H9 (cell line): ENCODE data around the gene INTS4. TPM values are rescaled to one million over a fixed set of nuclear protein-coding genes. Genes with fewer than 3 reads are reported as not detected.
"Not testable (repeated sequence)": the region's sequence is repeated elsewhere in the genome, so short reads cannot be mapped to it uniquely, and the experiment has no call there.

ENCODE experiments used
- DNase-seq: peaks from one replicate; pipeline ENCODE4 v3.0.0-alpha.2; 2017
- H2AFZ ChIP-seq: one replicate; pipeline ENCODE4 v1.6.1; 2013; ENCODE audit warnings: mild to moderate bottlenecking, low read length, control low read depth, moderate library complexity
- H2AK5ac ChIP-seq: 2 replicates; pipeline ENCODE4 v1.6.1; 2013; ENCODE audit warnings: low read length, control low read depth, mixed read lengths; ENCODE audit not compliant: insufficient read length
- H2BK120ac ChIP-seq: one replicate; pipeline ENCODE4 v1.6.1; 2013; ENCODE audit warnings: low read depth, mild to moderate bottlenecking, low read length, control low read depth, inconsistent platforms; ENCODE audit not compliant: poor library complexity, severe bottlenecking
- H2BK12ac ChIP-seq: 2 replicates; pipeline ENCODE4 v1.6.1; 2013; ENCODE audit warnings: low read length, control low read depth, mixed read lengths, low read depth; ENCODE audit not compliant: insufficient read length
- H2BK15ac ChIP-seq: 2 replicates; pipeline ENCODE4 v1.6.1; 2013; ENCODE audit warnings: low read depth, low read length, control low read depth
- H2BK20ac ChIP-seq: one replicate; pipeline ENCODE4 v1.6.1; 2013; ENCODE audit warnings: low read depth, mild to moderate bottlenecking, low read length, control low read depth, inconsistent platforms; ENCODE audit not compliant: poor library complexity, severe bottlenecking
- H2BK5ac ChIP-seq: 2 replicates; pipeline ENCODE4 v1.6.1; 2013; ENCODE audit warnings: low read length, control low read depth, mixed read lengths; ENCODE audit not compliant: insufficient read length
- H3K14ac ChIP-seq: 2 replicates; pipeline ENCODE4 v1.6.1; 2013; ENCODE audit warnings: low read length, control low read depth; ENCODE audit not compliant: insufficient read depth
- H3K18ac ChIP-seq: 2 replicates; pipeline ENCODE4 v1.6.1; 2013; ENCODE audit warnings: low read depth, mild to moderate bottlenecking, mixed read lengths, low read length, control low read depth; ENCODE audit not compliant: insufficient read length
- H3K23ac ChIP-seq: 2 replicates; pipeline ENCODE4 v1.6.1; 2013; ENCODE audit warnings: low read length, control low read depth, mixed read lengths, low read depth; ENCODE audit not compliant: insufficient read length
- H3K23me2 ChIP-seq: 2 replicates; pipeline ENCODE4 v1.6.1; 2013; ENCODE audit warnings: low read depth, mild to moderate bottlenecking, mixed read lengths, low read length, control low read depth; ENCODE audit not compliant: insufficient read length, poor library complexity, severe bottlenecking
- H3K27ac ChIP-seq: 2 replicates; pipeline ENCODE4 v1.5.1; 2013; ENCODE audit warnings: low read length, control low read depth, mixed read lengths, low read depth; ENCODE audit not compliant: insufficient read length
- H3K27me3 ChIP-seq: 2 replicates; pipeline ENCODE4 v1.6.1; 2013; ENCODE audit warnings: low read length, control low read depth, inconsistent platforms; ENCODE audit not compliant: insufficient read depth
- H3K4ac ChIP-seq: 2 replicates; pipeline ENCODE4 v1.6.1; 2013; ENCODE audit warnings: low read depth, mild to moderate bottlenecking, control low read depth, inconsistent platforms, low read length, moderate library complexity
- H3K4me1 ChIP-seq: 2 replicates; pipeline ENCODE4 v1.6.1; 2013; ENCODE audit warnings: low read length, control low read depth, inconsistent platforms; ENCODE audit not compliant: insufficient read depth
- H3K4me2 ChIP-seq: 2 replicates; pipeline ENCODE4 v1.6.1; 2013; ENCODE audit warnings: low read length, control low read depth, mixed read lengths; ENCODE audit not compliant: insufficient read length, insufficient read depth
- H3K56ac ChIP-seq: 2 replicates; pipeline ENCODE4 v1.6.1; 2013; ENCODE audit warnings: low read depth, mild to moderate bottlenecking, mixed read lengths, low read length, control low read depth; ENCODE audit not compliant: insufficient read length
- H3K79me1 ChIP-seq: 2 replicates; pipeline ENCODE4 v1.6.1; 2013; ENCODE audit warnings: low read depth, mild to moderate bottlenecking, moderate library complexity, low read length, control low read depth, inconsistent platforms; ENCODE audit not compliant: insufficient read depth, poor library complexity, severe bottlenecking
- H3K79me2 ChIP-seq: 2 replicates; pipeline ENCODE4 v1.6.1; 2013; ENCODE audit warnings: low read length, control low read depth, inconsistent platforms; ENCODE audit not compliant: insufficient read depth
- H3K9ac ChIP-seq: 2 replicates; pipeline ENCODE4 v1.6.1; 2013; ENCODE audit warnings: low read length, control low read depth, mixed read lengths; ENCODE audit not compliant: insufficient read length; ENCODE audit errors: extremely low read depth
- H3K9me3 ChIP-seq: one replicate; pipeline ENCODE4 v1.6.1; 2013; ENCODE audit warnings: low read depth, low read length, inconsistent platforms; ENCODE audit not compliant: control insufficient read depth
- H3T11ph ChIP-seq: one replicate; pipeline ENCODE4 v1.6.1; 2013; ENCODE audit warnings: mild to moderate bottlenecking, low read length, control low read depth, inconsistent platforms
- H4K20me1 ChIP-seq: one replicate; pipeline ENCODE4 v1.6.1; 2013; ENCODE audit not compliant: control insufficient read depth, insufficient read length, insufficient read depth
- H4K5ac ChIP-seq: 2 replicates; pipeline ENCODE4 v1.6.1; 2013; ENCODE audit warnings: low read depth, mild to moderate bottlenecking, mixed read lengths, low read length, control low read depth; ENCODE audit not compliant: insufficient read length
- H4K8ac ChIP-seq: replicated peaks from 2 replicates; pipeline ENCODE4 v1.6.1; 2013; ENCODE audit warnings: low read length, control low read depth, mixed read lengths, low read depth; ENCODE audit not compliant: insufficient read length
- H4K91ac ChIP-seq: 2 replicates; pipeline ENCODE4 v1.6.1; 2013; ENCODE audit warnings: low read depth, mild to moderate bottlenecking, moderate library complexity, mixed read lengths, low read length, control low read depth; ENCODE audit not compliant: insufficient read length
- H3K27ac Mint-ChIP-seq, 3 experiments: 2 replicates in 2 of 3; 3 replicates in 1 of 3; pipeline ENCODE4 v1.8.0; 2020 to 2021; ENCODE audit warnings: mixed read lengths in 3 of 3, mild to moderate bottlenecking in 1 of 3, moderate library complexity in 1 of 3
- H3K27me3 Mint-ChIP-seq: 2 replicates; pipeline ENCODE4 v1.8.0; 2021; ENCODE audit warnings: low read depth, mild to moderate bottlenecking, moderate library complexity, mixed read lengths
- H3K36me3 Mint-ChIP-seq, 3 experiments: 2 replicates in 2 of 3; 3 replicates in 1 of 3; pipeline ENCODE4 v1.8.0; 2020 to 2021; ENCODE audit warnings: low read depth in 3 of 3, mixed read lengths in 3 of 3; ENCODE audit not compliant: insufficient read depth in 1 of 3
- H3K4me1 Mint-ChIP-seq, 2 experiments: 2 replicates each; pipeline ENCODE4 v1.8.0; 2020; ENCODE audit warnings: mixed read lengths in 2 of 2
- H3K4me3 Mint-ChIP-seq, 2 experiments: 2 replicates in 1 of 2; 3 replicates in 1 of 2; pipeline ENCODE4 v1.8.0; 2020 to 2021; ENCODE audit warnings: mild to moderate bottlenecking in 2 of 2, mixed read lengths in 2 of 2, moderate library complexity in 1 of 2
- H3K9me3 Mint-ChIP-seq, 2 experiments: 2 replicates in 1 of 2; 3 replicates in 1 of 2; pipeline ENCODE4 v1.8.0; 2020; ENCODE audit warnings: mild to moderate bottlenecking in 2 of 2, mixed read lengths in 2 of 2, moderate library complexity in 1 of 2
- WGBS: extraction: QIAGEN DNeasy Blood & Tissue Kit; methylation state at CpG from one replicate; pipeline ENCODE4 v1.1.7; 2013; ENCODE audit warnings: missing lambda C conversion rate, low lambda C conversion rate, mixed read lengths; ENCODE audit not compliant: insufficient read length; ENCODE audit errors: extremely low coverage; 5-methylcytosine and 5-hydroxymethylcytosine counted together
- total RNA-seq: library from RNA; stranded (reverse); gene quantifications from 2 replicates; pipeline ENCODE4 v1.2.1, GENCODE V29; 2021

The INTS4 gene
- total RNA-seq, 1 experiment from 2014 or later = 38.6 TPM

GRCh38 chr11:77889045-77889444 is 105.4 kb downstream of the INTS4 start:
- not testable (repeated sequence) for H3K9ac ChIP-seq, H3K4me3 Mint-ChIP-seq, H3K14ac ChIP-seq, H3T11ph ChIP-seq, H3K23ac ChIP-seq, H2AFZ ChIP-seq, H3K23me2 ChIP-seq, H3K56ac ChIP-seq, H3K79me2 ChIP-seq, H3K18ac ChIP-seq, H2BK5ac ChIP-seq, H2BK12ac ChIP-seq, H3K79me1 ChIP-seq, H4K8ac ChIP-seq, H3K27me3 ChIP-seq, DNase-seq, H2BK20ac ChIP-seq, H2AK5ac ChIP-seq, H3K9me3 ChIP-seq, H3K27ac ChIP-seq, H3K4ac ChIP-seq, H3K4me2 ChIP-seq, H4K91ac ChIP-seq, H3K27me3 Mint-ChIP-seq, H3K4me1 ChIP-seq, H3K9me3 Mint-ChIP-seq, H2BK15ac ChIP-seq, H2BK120ac ChIP-seq, H4K20me1 ChIP-seq, H3K4me1 Mint-ChIP-seq, H3K27ac Mint-ChIP-seq, H4K5ac ChIP-seq
- WGBS = no CpG with 5 or more reads among the region's 5 CpGs
- H3K36me3 Mint-ChIP-seq = peaks cover 15 to 62% (median 27%) of the 10 kb centered on the region in 3 experiments
